ENCODE measurements around the gene ADARB1.

GRCh38 chr21:45131537-45131999 lies 57.2 kb downstream of the ADARB1 start:
- TF ChIP-seq, protein P1, sequence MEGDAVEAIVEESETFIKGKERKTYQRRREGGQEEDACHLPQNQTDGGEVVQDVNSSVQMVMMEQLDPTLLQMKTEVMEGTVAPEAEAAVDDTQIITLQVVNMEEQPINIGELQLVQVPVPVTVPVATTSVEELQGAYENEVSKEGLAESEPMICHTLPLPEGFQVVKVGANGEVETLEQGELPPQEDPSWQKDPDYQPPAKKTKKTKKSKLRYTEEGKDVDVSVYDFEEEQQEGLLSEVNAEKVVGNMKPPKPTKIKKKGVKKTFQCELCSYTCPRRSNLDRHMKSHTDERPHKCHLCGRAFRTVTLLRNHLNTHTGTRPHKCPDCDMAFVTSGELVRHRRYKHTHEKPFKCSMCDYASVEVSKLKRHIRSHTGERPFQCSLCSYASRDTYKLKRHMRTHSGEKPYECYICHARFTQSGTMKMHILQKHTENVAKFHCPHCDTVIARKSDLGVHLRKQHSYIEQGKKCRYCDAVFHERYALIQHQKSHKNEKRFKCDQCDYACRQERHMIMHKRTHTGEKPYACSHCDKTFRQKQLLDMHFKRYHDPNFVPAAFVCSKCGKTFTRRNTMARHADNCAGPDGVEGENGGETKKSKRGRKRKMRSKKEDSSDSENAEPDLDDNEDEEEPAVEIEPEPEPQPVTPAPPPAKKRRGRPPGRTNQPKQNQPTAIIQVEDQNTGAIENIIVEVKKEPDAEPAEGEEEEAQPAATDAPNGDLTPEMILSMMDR (IDR thresholded peaks at IDR 0.05) = no peak
- TF ChIP-seq POLR2A (IDR thresholded peaks at IDR 0.05) = no peak

Data from transverse colon (tissue), 3 donors.